ENCODE results near the gene NPDC1. TPM values are rescaled to one million over a fixed set of nuclear protein-coding genes. Genes with fewer than 3 reads are reported as not detected.

The NPDC1 gene
- total and polyA plus RNA-seq, 2 of the 8 experiments (the other 6 are each of a cell fraction or from before 2014, with no cell fraction given): 26.2 to 44.1 TPM

DNA sequence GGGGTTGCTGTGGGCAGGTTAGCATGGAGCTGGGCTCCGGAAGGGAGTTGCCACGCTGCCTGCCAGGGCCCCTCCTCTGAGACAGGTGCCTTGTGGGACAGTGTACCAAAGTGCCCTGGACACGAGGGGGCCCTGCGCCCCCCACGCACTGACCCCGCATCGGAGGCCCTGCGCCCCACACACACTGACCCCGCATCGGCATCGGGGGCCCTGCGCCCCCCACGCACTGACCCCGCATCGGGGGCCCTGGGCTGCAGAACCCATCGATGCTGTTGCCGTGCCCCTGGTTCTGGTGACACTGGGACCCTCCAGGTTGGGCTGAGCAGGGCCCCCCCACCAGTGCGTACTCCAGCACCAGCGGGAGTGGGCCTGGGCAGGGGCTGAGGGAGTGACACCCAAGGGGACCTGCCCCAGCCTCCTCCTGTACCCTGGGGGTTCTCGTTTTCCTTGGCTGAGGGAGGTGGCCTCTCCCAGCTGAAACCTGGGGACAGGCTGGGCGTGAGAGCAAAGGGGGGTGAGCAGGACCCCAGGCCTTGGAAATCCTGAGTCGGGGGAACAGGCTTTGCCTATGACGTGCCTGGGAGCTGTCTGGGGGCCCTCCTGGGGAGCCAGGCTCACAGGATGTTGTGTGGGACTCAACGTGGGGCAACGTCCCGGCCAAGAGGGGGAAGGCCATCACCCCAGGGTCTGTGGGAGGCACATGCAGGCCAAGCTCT, 17.5 kb upstream of the NPDC1 start:
- DNase-seq (ENCODE audit: low read depth in 1 of 2, low spot score in 2 of 2) (no peak), FAIRE-seq (no peak)
- no peak overlapping the region for H4K91ac ChIP-seq (replicated peaks; ENCODE audit: insufficient read length, low read length)
- no peak overlapping the region for H2BK5ac ChIP-seq (ENCODE audit: low read depth, low read length)
- no peak overlapping the region for H2BK20ac ChIP-seq (ENCODE audit: low read length)
- H3K18ac ChIP-seq (ENCODE audit: extremely low read depth, low read length): peak overlapping the region; percentile 60; the same call in 1 of the 2 replicates
- no peak overlapping the region for H3K56ac ChIP-seq (replicated peaks; ENCODE audit: insufficient read length, low read depth, low read length)
- peaks cover 0 to 10% (median 3%) of the 10 kb centered on the region in 4 experiments; a peak in 5 of 7 replicates for H3K4me1 ChIP-seq (replicated peaks in 1 of 4; ENCODE audit: control insufficient read depth in 3 of 4, insufficient read depth in 4 of 4, low read length in 3 of 4)
- no peaks in the 10 kb centered on the region for H3K79me2 ChIP-seq (ENCODE audit: control insufficient read depth in 1 of 2, insufficient read depth in 2 of 2, low read length in 2 of 2)
- H3K14ac ChIP-seq (ENCODE audit: insufficient read length): no peak overlapping the region
- no peak overlapping the region; a peak in 1 of 7 replicates for H3K9ac ChIP-seq (replicated peaks in 1 of 4; ENCODE audit: extremely low read depth in 1 of 4, low read depth in 3 of 4, low read length in 3 of 4)
- no peak overlapping the region for H2BK12ac ChIP-seq (ENCODE audit: low read depth, low read length)
- no peaks in the 10 kb centered on the region for H3K23me2 ChIP-seq (ENCODE audit: low read depth, low read length)
- no peaks in the 10 kb centered on the region for H3K9me3 ChIP-seq (ENCODE audit: insufficient read depth in 2 of 2, low read depth in 1 of 2, low read length in 1 of 2)
- ChIA-PET CTCF (ENCODE audit: partially characterized antibody) (interaction anchor here (0.6 to 13.5 kb wide), 39 partner anchors 6 to 766 kb away, joined by 3 to 291 read pairs (median 4); partner anchors contain the start of genes ABCA2, ENTPD2, FUT7 and GRIN1), POLR2A (ENCODE audit: partially characterized antibody) (interaction anchor here (1.1 to 1.5 kb wide), 6 partner anchors 9 to 155 kb away, joined by 3 to 7 read pairs (median 4); no protein-coding TSS in a partner anchor)
- H3K4me3 ChIP-seq (ENCODE audit: extremely low read depth in 1 of 4, insufficient read depth in 2 of 4, low read depth in 3 of 4, low read length in 4 of 4): no peak overlapping the region
- H2BK15ac ChIP-seq (ENCODE audit: low read length): no peak overlapping the region
- no peak overlapping the region for H4K8ac ChIP-seq (ENCODE audit: extremely low read depth, insufficient read depth, low read length)
- no peak overlapping the region for H3K4ac ChIP-seq (replicated peaks; ENCODE audit: insufficient read length, low read depth, low read length)
- H2BK120ac ChIP-seq (replicated peaks; ENCODE audit: low read depth, low read length): no peak overlapping the region
- H3K27ac ChIP-seq (ENCODE audit: low read depth, low read length): no peak overlapping the region
- H2AK5ac ChIP-seq (ENCODE audit: low read depth, low read length): no peak overlapping the region
- H3K23ac ChIP-seq (ENCODE audit: insufficient read length): no peak overlapping the region
- H3K36me3 ChIP-seq (ENCODE audit: control insufficient read depth in 2 of 4, insufficient read depth in 4 of 4, low read length in 3 of 4): no peaks in the 10 kb centered on the region
- no peak overlapping the region for H3K4me2 ChIP-seq (ENCODE audit: insufficient read depth in 1 of 2, low read depth in 2 of 2, low read length in 2 of 2)
- H2AFZ ChIP-seq (ENCODE audit: low read length): no peak overlapping the region
- no peaks in the 10 kb centered on the region for H3K79me1 ChIP-seq (ENCODE audit: low read depth, low read length)
- peaks cover 0 to under 1% (median 0%) of the 10 kb centered on the region in 4 experiments; a peak in 1 of 7 replicates for H3K27me3 ChIP-seq (replicated peaks in 1 of 4; ENCODE audit: control insufficient read depth in 3 of 4, extremely low read depth in 1 of 4, insufficient read depth in 3 of 4, low read length in 3 of 4)
- no peak overlapping the region for H4K5ac ChIP-seq (ENCODE audit: insufficient read length, low read depth, low read length)
- TF ChIP-seq SUZ12 (IDR thresholded peaks at IDR 0.05; ENCODE audit: low read length) (no peak), RNF2 (IDR thresholded peaks at IDR 0.05; ENCODE audit: borderline replicate concordance, low read depth, low read length, missing control alignments, poor library complexity, severe bottlenecking) (no peak), POLR2AphosphoS5 (IDR thresholded peaks at IDR 0.05; ENCODE audit: low read depth, low read length) (no peak), TEAD4 (IDR thresholded peaks at IDR 0.05; ENCODE audit: low read depth, low read length) (no peak), EP300 (IDR thresholded peaks at IDR 0.05; ENCODE audit: borderline replicate concordance in 1 of 2, low read depth in 2 of 2, low read length in 2 of 2) (no peak)
- TF ChIP-seq, protein P1, sequence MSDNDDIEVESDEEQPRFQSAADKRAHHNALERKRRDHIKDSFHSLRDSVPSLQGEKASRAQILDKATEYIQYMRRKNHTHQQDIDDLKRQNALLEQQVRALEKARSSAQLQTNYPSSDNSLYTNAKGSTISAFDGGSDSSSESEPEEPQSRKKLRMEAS (IDR thresholded peaks at IDR 0.05): no peak
- TF ChIP-seq, protein P2, sequence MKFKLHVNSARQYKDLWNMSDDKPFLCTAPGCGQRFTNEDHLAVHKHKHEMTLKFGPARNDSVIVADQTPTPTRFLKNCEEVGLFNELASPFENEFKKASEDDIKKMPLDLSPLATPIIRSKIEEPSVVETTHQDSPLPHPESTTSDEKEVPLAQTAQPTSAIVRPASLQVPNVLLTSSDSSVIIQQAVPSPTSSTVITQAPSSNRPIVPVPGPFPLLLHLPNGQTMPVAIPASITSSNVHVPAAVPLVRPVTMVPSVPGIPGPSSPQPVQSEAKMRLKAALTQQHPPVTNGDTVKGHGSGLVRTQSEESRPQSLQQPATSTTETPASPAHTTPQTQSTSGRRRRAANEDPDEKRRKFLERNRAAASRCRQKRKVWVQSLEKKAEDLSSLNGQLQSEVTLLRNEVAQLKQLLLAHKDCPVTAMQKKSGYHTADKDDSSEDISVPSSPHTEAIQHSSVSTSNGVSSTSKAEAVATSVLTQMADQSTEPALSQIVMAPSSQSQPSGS (IDR thresholded peaks at IDR 0.05; ENCODE audit: low read length): no peak
- H4K20me1 ChIP-seq (replicated peaks in 1 of 2; ENCODE audit: control insufficient read depth in 1 of 2, insufficient read depth in 2 of 2, low read length in 2 of 2): peaks cover 13% of the 10 kb centered on the region in 2 experiments
- 88% methylated on average over 9 of the region's 26 CpGs; no CpG with 5 or more reads in 1 of the 2 experiments for WGBS, 2 experiments (ENCODE audit: extremely low coverage in 1 of 2, insufficient coverage in 1 of 2, insufficient read length in 1 of 2, insufficient replicate concordance in 2 of 2, low coverage in 1 of 2, low lambda C conversion rate in 2 of 2, missing lambda C conversion rate in 1 of 2)
